Left forelimb (tissue), 1 donor: ENCODE data around the gene GALNT13.

Experiments
- DNase-seq: peaks from one replicate; pipeline ENCODE4 v3.0.0-alpha.2; 2018; ENCODE audit warnings: low spot score

GALNT13 gene

DNA sequence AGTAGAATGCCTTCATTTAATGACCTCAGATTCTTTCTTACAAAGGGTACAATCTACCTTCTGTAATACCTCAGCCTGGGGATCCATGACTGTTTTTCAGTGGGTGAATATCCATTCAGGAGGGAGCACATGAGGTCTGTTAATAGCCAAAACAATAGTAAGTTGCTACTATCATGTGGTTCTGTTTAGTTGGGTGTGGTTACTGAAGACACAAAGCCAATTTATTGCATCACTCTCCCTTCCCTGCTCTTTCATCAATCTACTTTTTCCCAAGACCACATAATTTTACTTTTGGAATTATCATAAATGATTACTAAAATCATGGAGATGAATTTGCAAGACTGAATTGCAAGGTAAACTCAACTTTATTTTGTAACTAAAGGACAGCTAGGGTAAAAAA lies 254.2 kb downstream of the GALNT13 start:
- DNase-seq = no peak

DNA sequence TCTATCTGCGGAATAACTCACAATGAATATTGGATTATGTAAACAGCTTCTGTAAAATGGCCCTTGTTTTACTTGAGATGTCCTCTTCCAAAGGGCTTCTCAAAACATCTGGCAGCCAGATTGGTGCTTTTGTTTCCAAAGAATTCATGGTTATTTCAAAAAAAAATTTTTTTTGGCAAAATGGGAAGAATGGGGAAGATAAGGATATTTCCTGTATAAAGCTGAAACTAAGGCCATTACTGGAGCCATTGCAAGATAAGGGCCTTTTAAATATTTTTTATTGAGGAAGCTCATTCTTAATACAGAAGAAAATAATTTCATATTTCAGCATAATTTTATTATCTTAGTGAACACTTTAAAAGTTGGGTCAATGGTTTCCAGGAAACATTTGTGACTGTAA lies 259.1 kb downstream of the GALNT13 start:
- DNase-seq = no peak

DNA sequence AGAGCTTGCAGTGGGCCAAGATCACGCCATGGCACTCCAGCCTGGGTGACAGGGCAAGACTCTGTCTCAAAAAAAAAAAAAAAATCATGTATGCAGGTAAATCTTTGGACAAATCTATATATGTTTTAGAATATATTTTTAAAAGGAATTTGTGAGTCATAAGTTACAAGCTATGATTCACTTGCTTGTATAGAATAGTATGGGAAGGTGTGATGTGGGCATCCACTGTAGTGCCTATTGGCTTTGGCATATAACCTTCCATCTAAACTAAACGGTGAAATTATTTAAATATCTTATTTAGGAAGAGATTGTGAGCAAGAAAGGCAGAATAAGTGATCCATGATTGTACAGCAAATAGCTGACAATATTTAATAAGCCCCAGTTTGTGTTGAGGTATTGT lies 261.1 kb downstream of the GALNT13 start:
- no peak for DNase-seq

DNA sequence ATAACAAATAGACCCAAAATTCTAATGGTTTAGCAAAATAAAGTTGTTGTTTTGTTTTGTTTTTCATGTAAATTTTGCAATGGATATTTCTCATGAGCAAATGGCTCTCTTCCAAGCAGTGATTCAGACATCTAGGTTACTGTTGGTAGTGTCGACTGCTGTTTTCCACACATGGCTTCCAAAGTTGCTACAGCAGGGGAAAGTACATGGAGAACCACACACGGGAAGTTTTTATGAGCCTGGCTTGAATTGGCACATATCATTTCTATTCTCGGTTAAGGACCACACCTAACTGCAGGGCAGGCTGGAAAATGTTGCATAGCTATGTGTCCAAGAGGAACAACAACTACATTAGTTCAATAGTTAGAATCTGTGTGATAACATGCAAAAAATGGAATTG lies 262.1 kb downstream of the GALNT13 start:
- no peak for DNase-seq

DNA sequence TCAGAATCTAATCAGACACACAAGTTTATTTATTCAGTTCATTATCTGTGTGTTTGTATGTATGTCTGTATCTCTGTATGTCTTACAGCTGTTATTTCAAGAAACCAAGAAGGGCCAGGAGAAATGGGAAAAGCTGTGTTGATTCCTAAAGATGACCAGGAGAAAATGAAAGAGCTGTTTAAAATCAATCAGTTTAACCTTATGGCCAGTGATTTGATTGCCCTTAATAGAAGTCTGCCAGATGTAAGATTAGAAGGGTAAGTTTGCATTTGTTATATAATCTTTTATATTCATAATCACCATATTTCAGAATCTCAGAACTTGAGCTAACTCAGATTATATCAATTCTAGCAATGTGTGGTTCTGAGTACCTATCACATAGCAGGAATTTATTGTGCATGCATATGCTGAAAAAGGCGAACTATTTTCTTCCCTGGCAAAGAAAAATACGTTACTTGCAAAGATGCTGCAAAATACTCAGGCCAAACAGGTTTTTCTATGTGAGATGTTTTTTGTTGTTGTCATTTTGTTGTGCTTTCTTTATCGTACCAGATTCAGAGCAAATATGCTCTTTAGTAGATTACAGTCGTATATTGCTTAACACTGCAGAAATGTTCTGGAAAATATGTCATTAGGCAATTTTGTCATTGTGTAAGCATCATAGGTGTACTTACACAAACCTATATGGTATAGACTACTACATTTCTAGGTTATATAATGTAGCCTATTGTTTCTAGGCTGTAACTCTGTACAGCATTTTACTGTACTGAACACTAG lies 268.7 kb downstream of the GALNT13 start:
- DNase-seq = no peak

DNA sequence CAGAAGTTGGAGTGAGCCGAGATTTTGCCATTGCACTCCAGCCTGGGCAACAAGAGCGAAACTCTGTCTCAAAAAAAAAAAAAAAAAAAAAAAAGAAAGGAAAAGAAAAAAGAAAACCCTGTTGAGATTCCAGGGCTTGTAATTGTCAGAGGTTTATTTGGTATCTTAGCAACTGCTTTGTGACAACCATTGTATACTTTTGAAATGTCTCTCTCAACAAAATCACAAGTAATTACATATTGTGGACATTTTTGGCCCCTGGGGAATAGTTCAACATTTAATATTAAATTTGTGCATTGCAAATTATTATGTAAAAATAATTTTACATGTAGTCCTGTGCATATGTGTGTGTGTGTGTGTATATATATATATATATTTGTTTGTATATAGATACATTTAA lies 270.8 kb downstream of the GALNT13 start:
- DNase-seq = no peak

DNA sequence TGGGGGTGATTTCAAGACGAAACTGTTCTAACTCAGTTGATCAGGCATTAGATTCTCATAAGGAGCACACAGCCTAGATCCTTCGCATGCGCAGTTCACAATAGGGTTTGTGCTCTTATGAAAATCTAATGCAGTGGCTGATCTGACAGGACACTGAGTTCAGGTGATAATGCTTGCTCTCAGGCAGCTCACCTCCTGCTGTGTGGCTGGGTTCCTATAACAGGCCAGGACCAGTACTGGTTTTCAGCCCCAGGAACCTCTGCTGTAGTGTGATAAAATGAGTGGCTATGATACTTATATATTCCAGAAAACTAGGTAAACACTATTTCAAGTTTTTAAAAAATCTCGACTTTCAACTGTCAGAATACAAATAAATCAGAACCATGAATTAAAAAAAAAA lies 271.4 kb downstream of the GALNT13 start:
- DNase-seq = no peak

DNA sequence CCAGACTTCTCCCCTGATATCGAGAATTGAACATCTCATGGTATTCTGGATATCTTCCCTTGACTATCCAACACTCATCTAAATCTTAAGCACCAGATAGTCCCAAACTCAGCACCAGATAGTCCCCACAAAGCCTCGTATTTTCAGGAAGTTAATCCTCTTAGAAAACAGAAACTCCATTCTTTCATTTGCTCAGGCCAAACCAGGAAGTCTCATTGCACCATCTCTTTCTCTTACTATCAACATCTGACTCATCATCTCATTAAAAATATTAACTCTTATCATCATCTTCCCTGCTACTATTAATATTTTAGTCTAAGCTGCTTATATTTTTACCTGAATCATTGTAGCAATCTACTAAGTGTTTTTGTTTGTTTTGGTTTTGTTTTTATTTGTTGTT lies 286.4 kb downstream of the GALNT13 start:
- no peak for DNase-seq

DNA sequence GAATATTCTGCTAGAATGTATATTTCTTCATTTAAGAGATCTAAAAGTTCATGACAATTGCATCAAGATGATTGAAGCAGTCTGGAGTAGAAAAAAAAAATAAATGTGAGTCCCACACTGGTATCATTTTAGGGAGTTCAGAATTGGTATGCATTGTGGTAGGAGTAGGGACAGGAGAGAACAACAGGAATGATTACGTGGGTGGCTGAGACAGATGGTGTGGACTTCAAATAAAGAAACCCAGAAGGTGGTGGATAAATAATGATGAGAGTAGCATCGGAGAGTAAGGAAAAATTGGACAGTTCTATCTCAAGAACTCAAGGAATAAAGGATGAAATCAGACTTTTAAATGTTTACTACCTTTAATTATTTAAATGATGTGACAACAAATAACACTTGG lies 289.6 kb downstream of the GALNT13 start:
- no peak for DNase-seq

DNA sequence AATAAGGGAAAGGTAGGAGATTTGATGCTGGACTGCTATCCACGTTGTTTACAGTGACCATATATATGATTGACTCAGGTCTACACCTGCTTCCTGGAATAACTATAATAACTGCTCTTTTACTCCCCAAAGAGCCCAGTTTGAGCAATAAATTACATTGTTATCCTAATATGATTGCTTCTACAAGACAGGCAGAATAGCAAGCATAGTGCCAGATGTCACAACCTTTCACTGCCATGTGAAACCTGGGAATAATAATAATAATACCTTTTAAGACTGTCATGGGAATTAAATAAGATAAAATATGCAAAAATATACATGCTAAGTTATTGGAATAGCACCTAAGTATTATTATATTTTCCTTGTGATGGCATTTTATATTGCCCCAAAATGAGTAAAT lies 298.7 kb downstream of the GALNT13 start:
- no peak for DNase-seq

DNA sequence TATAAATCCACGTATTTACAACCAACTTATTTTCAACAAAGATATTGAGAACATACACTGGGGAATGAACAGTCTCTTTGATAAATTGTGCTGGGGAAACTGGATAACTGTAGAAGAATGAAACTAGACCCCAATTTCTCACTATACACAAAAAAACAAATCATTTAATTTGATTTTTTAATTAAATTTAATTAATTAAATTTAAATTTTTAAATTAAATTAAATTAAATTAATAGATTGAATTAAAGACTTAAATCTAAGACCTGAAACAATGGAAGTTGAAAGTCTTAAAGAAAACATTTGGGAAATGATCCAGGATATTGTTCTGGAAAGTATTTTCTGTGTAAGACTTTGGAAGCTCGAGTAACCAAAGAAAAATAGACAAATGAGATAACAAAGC lies 301.4 kb downstream of the GALNT13 start:
- DNase-seq = no peak

DNA sequence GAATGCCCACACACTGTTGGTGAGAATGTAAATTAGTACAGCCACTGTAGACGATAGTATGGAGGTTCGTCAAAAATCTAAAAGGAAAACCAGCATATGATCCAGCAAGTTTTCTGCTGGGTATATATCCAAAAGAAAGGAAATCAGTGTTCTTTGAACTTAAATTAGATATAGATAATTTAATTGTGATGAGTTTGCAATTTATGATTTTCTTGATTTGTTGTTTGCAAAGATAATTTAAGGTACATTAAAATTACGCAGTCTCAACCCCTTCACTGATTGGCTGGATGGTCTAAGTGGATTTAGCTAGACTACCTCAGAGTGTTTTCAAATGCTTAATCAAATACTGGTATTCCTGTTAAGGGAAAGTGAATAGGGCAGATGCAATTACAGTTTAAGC lies 302.2 kb downstream of the GALNT13 start:
- DNase-seq = no peak

DNA sequence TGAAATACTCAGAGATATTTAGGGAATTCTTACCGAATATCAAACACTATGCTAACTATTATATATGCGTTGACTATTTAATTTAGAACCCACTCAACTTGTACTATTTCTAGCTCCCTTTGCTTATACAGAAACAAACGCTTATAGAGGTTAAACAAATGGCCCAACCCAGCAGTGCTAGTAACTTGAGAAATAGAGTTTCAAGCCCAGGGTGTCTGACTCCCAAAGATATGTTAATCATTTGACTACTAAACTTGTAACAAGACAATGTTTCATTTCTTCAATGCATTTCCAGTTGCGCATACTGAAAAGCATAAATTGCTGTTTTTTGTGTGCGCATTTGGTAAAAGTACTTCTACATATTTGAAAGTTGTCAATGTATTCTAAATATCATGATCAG lies 310.3 kb downstream of the GALNT13 start:
- DNase-seq = no peak

DNA sequence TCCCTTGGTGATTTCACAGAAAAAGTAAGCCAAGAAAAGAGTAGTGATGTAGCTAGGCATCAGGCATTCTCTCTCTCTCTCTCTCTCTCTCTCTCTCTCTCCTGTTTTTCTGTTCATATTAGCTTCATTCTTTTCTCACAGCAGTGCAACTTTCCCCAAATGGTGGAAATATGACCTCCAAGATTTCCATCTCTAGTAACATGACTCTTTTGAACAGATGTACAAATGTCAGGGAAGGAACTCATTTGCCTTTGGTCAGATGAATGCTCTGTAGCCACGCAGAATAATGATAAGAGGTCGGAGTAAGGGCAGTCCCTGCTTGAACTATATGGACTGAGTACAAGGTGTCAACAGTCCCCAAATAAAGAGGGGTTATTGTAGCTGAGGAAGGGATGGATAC lies 316.2 kb downstream of the GALNT13 start:
- DNase-seq = no peak

DNA sequence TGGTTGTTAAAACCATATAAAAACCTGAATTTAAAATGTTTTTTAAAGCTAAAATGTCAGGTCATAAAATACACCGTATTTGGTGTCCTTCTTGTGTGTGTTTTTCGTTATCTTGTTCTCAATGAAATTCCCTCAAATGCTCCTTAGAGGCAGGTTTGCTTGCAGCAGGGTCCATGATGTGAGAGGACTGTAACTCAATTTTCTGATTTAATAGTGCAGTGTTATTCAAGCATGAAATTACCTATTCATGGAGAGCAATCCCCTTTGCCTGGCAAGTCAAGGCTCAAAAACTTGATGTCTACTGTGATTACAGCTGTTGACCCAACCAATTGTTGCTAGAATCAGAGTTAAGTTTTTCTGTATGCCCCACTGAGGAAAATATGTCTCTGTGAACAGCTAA lies 318.2 kb downstream of the GALNT13 start:
- no peak for DNase-seq

DNA sequence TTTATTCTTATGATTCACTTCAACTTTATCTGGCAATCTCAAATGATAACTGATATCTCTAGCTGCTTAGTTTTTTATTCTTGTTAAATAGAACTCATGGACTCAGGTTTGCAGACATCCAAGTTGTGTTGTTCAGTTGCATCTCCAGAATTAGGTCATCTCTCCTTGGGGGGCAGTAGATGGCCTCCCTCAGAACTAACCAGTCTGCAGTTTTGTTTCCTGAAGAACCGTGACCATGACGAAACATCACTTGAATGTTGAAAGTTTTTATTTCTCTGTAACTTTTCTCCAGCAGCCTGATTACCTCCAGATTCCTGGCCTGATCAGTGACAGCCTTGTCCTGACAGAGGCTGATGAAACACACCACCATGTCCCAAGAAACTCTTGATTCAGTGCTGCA lies 321.5 kb downstream of the GALNT13 start:
- no peak for DNase-seq

DNA sequence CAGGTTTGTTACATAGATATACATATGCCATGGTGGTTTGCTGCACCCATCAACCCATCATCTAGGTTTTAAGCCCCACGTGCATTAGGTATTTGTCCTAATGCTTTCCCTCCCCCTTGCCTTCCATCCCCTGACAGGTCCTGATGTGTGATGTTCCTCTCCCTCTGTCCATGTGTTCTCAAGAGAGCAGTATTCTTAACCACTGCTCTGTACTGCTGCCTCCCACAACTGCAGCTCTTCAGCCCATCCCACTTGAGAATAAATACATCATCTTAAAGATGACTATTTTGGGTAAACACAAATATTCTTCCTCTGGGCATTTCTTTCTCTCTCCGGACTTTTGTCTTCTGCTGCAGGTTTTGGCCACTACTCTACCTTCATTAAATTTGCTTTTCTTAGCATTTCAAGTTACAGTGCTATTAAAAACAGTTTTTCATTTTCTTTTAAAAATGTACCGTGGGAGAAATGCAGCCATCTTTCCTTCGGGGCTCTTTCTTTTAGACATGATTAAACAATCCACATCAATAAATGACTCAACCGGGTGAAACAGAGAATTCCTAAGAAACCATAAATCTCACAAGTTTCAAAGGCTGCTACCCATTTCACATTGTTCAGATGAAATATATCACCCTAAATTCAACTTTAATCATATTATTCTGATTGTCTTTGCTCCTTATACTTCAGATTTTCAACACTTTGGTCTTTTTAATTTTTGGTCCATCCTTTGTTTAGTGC lies 323.4 kb downstream of the GALNT13 start:
- DNase-seq = no peak

DNA sequence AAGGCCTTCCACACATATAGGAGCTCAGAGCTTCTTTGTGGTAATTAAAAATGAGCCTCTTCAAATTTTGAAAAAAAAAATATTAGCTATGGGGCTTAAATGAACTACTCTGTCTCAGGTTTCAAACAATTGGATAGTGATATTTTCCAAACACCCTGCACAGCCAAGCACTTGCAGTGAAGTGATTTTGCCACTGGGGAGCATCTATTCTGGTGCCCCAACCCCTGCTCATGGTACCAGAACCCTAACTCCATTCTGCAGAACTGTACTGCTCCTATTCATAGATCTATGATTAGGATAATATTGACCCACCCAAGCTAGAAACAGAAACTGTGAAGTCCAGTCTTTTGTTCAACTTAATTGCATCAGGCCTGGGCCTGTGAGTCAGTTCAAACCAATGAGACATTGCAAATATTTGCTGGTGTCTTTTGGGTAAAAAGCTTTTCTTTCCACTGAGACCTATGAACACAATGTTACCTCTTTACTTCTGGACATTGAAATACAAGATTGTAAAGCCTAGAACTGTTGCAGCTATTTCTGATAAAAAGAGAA lies 324.0 kb downstream of the GALNT13 start:
- no peak for DNase-seq

DNA sequence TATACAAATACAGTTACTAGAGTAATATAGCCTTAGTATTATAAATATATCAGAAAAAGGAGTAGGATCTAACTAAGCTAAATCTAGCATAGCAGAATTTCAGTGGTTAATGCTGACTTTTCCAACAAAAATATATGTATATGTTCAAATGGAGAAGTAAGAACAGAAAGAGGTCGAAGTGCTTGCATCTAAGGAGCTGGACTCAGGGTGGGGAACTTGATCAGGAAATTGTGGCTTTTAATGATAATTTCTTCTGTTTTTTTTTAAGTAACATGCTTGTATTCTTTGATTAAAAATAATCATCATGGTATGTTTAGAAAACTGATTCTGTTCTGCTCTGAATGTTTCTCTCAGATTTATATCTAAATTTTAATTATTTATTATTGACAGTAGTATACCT lies 327.1 kb downstream of the GALNT13 start:
- no peak for DNase-seq

DNA sequence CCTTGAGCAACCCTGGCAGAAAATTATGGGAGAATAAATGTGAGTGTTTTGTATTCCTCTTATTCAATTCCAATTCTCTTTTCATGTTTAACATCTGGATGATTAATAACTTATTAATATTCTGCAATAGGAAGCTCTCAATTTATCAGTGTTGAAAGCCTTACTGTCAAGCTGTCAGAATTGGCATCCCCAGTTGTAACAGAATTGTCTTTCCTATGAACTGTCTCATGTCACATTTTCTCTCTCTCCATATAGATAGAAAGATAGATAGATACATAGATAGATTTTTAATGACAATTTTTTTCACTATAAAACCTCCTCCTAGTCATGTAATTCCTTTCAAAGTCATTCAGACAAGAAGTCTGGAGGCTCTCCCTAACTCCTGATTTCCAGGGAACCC lies 331.5 kb downstream of the GALNT13 start:
- no peak for DNase-seq

DNA sequence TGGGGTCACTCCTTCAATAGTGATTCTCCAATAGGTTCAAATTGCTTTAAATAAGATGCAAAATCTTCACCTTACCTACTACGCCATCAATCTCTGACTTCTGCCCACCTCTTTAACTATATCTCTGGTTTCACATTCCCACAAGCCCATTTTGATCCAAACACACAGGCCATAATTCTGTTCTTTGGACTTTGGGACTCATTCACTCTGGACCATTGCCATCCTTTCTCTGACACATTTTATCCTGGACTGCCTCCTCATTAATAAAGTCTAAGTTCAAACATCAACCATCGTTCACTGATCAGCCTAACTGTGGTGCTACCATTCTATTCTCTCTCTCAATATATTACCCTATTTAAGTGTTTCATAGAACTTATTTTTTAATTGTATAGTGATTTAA lies 332.2 kb downstream of the GALNT13 start:
- DNase-seq = no peak

DNA sequence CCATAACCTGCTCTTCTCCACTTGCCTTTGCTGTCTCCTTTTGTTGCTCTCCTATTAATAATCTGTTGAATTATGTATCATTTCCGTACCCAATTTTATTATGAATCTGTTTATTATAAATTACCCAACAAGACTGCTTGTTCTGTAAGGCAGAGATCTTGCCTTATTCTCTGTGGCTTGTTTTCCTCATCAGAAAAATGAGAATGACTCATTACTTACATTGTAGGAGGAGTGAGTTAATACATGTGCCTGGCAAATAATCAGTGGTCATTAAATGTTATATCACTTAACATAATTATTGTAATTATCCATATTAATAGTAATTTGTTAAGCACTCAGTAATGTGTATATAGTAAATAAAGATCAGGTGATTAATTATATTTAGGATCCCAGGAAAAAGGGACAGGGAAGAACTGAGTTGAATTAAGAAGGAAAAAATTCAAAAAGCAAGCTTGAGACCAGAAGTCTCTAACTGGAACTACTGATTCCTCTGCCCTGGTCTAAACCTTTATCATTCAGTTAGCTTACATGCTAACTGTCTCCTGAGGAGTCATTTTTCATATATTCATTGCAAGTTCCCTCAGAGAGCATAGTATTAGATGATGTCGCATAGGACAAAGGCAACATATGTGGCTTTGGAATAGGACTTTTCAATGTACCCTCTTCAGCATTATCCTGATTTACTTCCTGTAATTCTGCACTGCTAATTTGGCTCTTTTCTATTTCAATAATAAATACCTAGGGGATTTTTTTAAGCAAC lies 335.7 kb downstream of the GALNT13 start:
- DNase-seq = no peak

DNA sequence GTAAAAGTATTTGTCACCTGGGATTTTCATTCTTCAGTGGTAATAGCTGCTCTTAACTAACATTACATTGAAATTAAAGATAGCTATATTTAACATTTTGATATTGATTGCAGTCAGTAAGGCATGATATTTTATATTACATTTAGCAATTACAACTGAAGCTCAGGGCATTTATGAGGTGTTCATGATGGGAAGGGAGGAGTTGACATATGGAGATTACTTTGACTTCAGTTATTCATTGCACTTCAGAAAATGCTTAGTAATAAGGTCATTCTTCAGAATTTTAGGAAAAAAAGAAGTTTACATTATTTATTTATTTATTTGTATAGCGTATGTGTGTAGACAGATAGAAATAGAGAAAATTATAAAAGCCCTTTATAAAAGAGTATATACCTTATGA lies 352.0 kb downstream of the GALNT13 start:
- no peak for DNase-seq
